Liver (tissue), 9 donors: ENCODE results near the gene MARCHF3. TPM values are rescaled to one million over a fixed set of nuclear protein-coding genes. Genes with fewer than 3 reads are reported as not detected.

ENCODE experiments used
- DNase-seq: peaks from one replicate; pipeline ENCODE4 v3.0.0-alpha.2; 2017; ENCODE audit warnings: low spot score
- H3K27ac ChIP-seq, 2 donors: one replicate each; pipeline ENCODE4 v1.7.0; 2013; ENCODE audit warnings: inconsistent platforms in 2 of 2, low read length in 2 of 2, control low read depth in 1 of 2, low read depth in 1 of 2, mild to moderate bottlenecking in 1 of 2
- H3K27me3 ChIP-seq, 4 donors: one replicate each; pipeline versions ENCODE4 v1.6.1 to v1.7.0; 2013; ENCODE audit warnings: low read length in 3 of 4, inconsistent platforms in 1 of 4, mild to moderate bottlenecking in 1 of 4, moderate library complexity in 1 of 4; ENCODE audit not compliant: control insufficient read depth in 4 of 4, insufficient read depth in 4 of 4
- H3K36me3 ChIP-seq, 4 donors: one replicate each; pipeline versions ENCODE4 v1.6.1 to v1.7.0; 2013; ENCODE audit warnings: low read length in 3 of 4, mild to moderate bottlenecking in 3 of 4, low read depth in 1 of 4, moderate library complexity in 1 of 4; ENCODE audit not compliant: control insufficient read depth in 4 of 4, insufficient read depth in 3 of 4
- H3K4me1 ChIP-seq, 4 donors: one replicate each; pipeline versions ENCODE4 v1.6.1 to v1.7.0; 2013; ENCODE audit warnings: low read length in 3 of 4, mild to moderate bottlenecking in 3 of 4, moderate library complexity in 1 of 4; ENCODE audit not compliant: control insufficient read depth in 4 of 4, insufficient read depth in 4 of 4
- H3K4me3 ChIP-seq, 3 donors: one replicate each; pipeline versions ENCODE4 v1.6.1 to v1.7.0; 2013; ENCODE audit warnings: low read length in 3 of 3, control low read depth in 1 of 3, low read depth in 1 of 3, mild to moderate bottlenecking in 1 of 3
- H3K9ac ChIP-seq, 2 donors: one replicate each; pipeline ENCODE4 v1.7.0; 2013; ENCODE audit warnings: low read length in 2 of 2, mild to moderate bottlenecking in 2 of 2, moderate library complexity in 2 of 2, control low read depth in 1 of 2, low read depth in 1 of 2
- H3K9me3 ChIP-seq, 4 donors: one replicate each; pipeline versions ENCODE4 v1.6.1 to v1.7.0; 2013; ENCODE audit warnings: low read length in 3 of 4; ENCODE audit not compliant: control insufficient read depth in 4 of 4
- ATF3 ChIP-seq: IDR thresholded peaks from 2 replicates; pipeline ENCODE4 v1.6.1; 2016; ENCODE audit warnings: antibody characterized with exemption
- CTCF ChIP-seq: fragments of 150-350 bp; IDR thresholded peaks from 2 replicates; pipeline ENCODE4 v1.5.1; 2017; ENCODE audit warnings: improper control_type of control experiment, low read depth, low read length; ENCODE audit not compliant: missing input control
- EGR1 ChIP-seq, 2 donors: IDR thresholded peaks; 2 replicates each; pipeline ENCODE4 v1.6.1; 2016 to 2018; ENCODE audit warnings: antibody characterized with exemption in 2 of 2, low read depth in 2 of 2
- FOXA1 ChIP-seq: IDR thresholded peaks from 2 replicates; pipeline ENCODE4 v1.6.1; 2016; ENCODE audit warnings: antibody characterized with exemption
- FOXA2 ChIP-seq: IDR thresholded peaks from 2 replicates; pipeline ENCODE4 v1.6.1; 2016; ENCODE audit warnings: antibody characterized with exemption
- GABPA ChIP-seq, 2 donors: IDR thresholded peaks in 1 of 2; conservative IDR thresholded peaks in 1 of 2; 2 replicates each; pipeline ENCODE4 v1.6.1; 2016; ENCODE audit warnings: antibody characterized with exemption in 2 of 2, mild to moderate bottlenecking in 1 of 2, moderate library complexity in 1 of 2
- HNF4G ChIP-seq: IDR thresholded peaks from 2 replicates; pipeline ENCODE4 v1.6.1; 2016; ENCODE audit warnings: antibody characterized with exemption
- JUND ChIP-seq, 2 donors: IDR thresholded peaks; 2 replicates each; pipeline ENCODE4 v1.6.1; 2016; ENCODE audit warnings: antibody characterized with exemption in 2 of 2
- NR2F2 ChIP-seq: IDR thresholded peaks from 2 replicates; pipeline ENCODE4 v1.6.1; 2016; ENCODE audit warnings: antibody characterized with exemption
- RXRA ChIP-seq, 2 donors: IDR thresholded peaks; 2 replicates each; pipeline ENCODE4 v1.6.1; 2017 to 2018; ENCODE audit warnings: antibody characterized with exemption in 2 of 2, mild to moderate bottlenecking in 1 of 2
- SP1 ChIP-seq: IDR thresholded peaks from 2 replicates; pipeline ENCODE4 v1.6.1; 2018; ENCODE audit warnings: antibody characterized with exemption, mild to moderate bottlenecking
- TAF1 ChIP-seq: conservative IDR thresholded peaks from 2 replicates; pipeline ENCODE4 v1.6.1; 2016; ENCODE audit warnings: antibody characterized with exemption, mild to moderate bottlenecking
- YY1 ChIP-seq: IDR thresholded peaks from 2 replicates; pipeline ENCODE4 v1.6.1; 2016; ENCODE audit warnings: antibody characterized with exemption, mild to moderate bottlenecking
- WGBS: extraction: QIAGEN DNeasy Blood & Tissue Kit; methylation state at CpG from one replicate; pipeline ENCODE4 v1.1.7; 2013; 5-methylcytosine and 5-hydroxymethylcytosine counted together
- polyA plus RNA-seq, 2 donors: library from polyadenylated mRNA; stranded (reverse) in 1 of 2; unstranded in 1 of 2; fragments of 200-250 nt in 1 of 2; fragments of >200 nt in 1 of 2; fragmentation: Nextera tagmentation in 1 of 2; extraction: Ambion mirVana in 1 of 2; gene quantifications; one replicate each; pipeline versions ENCODE4 v1.2.1 to v1.2.3, GENCODE V29; 2013 to 2015
- total RNA-seq, 2 donors: library from RNA; depleted of rRNA; stranded (reverse); fragments of >200 nt; gene quantifications; one replicate each; pipeline ENCODE4 v1.2.3, GENCODE V29; 2014
- TF ChIP-seq, protein P1 (sequence below): IDR thresholded peaks from 2 replicates; pipeline ENCODE4 v1.6.1; 2016; ENCODE audit warnings: antibody characterized with exemption
- TF ChIP-seq, protein P2 (sequence below): IDR thresholded peaks from 2 replicates; pipeline ENCODE4 v1.6.1; 2016; ENCODE audit warnings: antibody characterized with exemption
- TF ChIP-seq, protein P3 (sequence below): IDR thresholded peaks from 2 replicates; pipeline ENCODE4 v1.6.1; 2016; ENCODE audit warnings: antibody characterized with exemption, mild to moderate bottlenecking
- donor health status: healthy.
- donor health status: healthy.
- donor health status: healthy.
- donor health status: healthy.
- donor health status: healthy.

MARCHF3 gene
- total and polyA plus RNA-seq, 4 donors: 0.93 to 51.0 (median 1.4) TPM

- no peaks in the 10 kb centered on the region for H3K27me3 ChIP-seq
- H3K36me3 ChIP-seq: no peaks in the 10 kb centered on the region
- no peak overlapping the region for H3K27ac ChIP-seq
- DNase-seq: no peak
- WGBS: 84% methylated on average over 4 of the region's 4 CpGs
- H3K9ac ChIP-seq: no peak overlapping the region
- no peak overlapping the region for H3K4me3 ChIP-seq
- TF ChIP-seq HNF4G (no peak), FOXA1 (no peak), SP1 (no peak), TAF1 (no peak), GABPA (IDR thresholded peaks at IDR 0.05 in 1 of 2, conservative IDR thresholded peaks at IDR 0.05 in 1 of 2) (no peak), CTCF (no peak), EGR1 (IDR thresholded peaks at IDR 0.05; ENCODE audit: low read depth in 2 of 2) (no peak), NR2F2 (no peak), YY1 (no peak), ATF3 (no peak), JUND (IDR thresholded peaks at IDR 0.05) (no peak), FOXA2 (no peak), RXRA (IDR thresholded peaks at IDR 0.05) (no peak)
- TF ChIP-seq, protein P1, sequence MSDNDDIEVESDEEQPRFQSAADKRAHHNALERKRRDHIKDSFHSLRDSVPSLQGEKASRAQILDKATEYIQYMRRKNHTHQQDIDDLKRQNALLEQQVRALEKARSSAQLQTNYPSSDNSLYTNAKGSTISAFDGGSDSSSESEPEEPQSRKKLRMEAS: no peak
- TF ChIP-seq, protein P2, sequence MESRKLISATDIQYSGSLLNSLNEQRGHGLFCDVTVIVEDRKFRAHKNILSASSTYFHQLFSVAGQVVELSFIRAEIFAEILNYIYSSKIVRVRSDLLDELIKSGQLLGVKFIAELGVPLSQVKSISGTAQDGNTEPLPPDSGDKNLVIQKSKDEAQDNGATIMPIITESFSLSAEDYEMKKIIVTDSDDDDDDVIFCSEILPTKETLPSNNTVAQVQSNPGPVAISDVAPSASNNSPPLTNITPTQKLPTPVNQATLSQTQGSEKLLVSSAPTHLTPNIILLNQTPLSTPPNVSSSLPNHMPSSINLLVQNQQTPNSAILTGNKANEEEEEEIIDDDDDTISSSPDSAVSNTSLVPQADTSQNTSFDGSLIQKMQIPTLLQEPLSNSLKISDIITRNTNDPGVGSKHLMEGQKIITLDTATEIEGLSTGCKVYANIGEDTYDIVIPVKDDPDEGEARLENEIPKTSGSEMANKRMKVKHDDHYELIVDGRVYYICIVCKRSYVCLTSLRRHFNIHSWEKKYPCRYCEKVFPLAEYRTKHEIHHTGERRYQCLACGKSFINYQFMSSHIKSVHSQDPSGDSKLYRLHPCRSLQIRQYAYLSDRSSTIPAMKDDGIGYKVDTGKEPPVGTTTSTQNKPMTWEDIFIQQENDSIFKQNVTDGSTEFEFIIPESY: no peak
- TF ChIP-seq, protein P3, sequence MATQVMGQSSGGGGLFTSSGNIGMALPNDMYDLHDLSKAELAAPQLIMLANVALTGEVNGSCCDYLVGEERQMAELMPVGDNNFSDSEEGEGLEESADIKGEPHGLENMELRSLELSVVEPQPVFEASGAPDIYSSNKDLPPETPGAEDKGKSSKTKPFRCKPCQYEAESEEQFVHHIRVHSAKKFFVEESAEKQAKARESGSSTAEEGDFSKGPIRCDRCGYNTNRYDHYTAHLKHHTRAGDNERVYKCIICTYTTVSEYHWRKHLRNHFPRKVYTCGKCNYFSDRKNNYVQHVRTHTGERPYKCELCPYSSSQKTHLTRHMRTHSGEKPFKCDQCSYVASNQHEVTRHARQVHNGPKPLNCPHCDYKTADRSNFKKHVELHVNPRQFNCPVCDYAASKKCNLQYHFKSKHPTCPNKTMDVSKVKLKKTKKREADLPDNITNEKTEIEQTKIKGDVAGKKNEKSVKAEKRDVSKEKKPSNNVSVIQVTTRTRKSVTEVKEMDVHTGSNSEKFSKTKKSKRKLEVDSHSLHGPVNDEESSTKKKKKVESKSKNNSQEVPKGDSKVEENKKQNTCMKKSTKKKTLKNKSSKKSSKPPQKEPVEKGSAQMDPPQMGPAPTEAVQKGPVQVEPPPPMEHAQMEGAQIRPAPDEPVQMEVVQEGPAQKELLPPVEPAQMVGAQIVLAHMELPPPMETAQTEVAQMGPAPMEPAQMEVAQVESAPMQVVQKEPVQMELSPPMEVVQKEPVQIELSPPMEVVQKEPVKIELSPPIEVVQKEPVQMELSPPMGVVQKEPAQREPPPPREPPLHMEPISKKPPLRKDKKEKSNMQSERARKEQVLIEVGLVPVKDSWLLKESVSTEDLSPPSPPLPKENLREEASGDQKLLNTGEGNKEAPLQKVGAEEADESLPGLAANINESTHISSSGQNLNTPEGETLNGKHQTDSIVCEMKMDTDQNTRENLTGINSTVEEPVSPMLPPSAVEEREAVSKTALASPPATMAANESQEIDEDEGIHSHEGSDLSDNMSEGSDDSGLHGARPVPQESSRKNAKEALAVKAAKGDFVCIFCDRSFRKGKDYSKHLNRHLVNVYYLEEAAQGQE: no peak
- no peaks in the 10 kb centered on the region for H3K9me3 ChIP-seq
- H3K4me1 ChIP-seq: no peaks in the 10 kb centered on the region
Observed at GRCh38 chr5:127001621-127002296, 28.6 kb downstream of the MARCHF3 start.
